NCI-H1436 (cell line): Measurements from ENCODE around the gene FDXR.

ENCODE experiments used
- DNase-seq: peaks from one replicate; lab custom pipeline; 2025; lab: John Stamatoyannopoulos, UW

The FDXR gene

DNA sequence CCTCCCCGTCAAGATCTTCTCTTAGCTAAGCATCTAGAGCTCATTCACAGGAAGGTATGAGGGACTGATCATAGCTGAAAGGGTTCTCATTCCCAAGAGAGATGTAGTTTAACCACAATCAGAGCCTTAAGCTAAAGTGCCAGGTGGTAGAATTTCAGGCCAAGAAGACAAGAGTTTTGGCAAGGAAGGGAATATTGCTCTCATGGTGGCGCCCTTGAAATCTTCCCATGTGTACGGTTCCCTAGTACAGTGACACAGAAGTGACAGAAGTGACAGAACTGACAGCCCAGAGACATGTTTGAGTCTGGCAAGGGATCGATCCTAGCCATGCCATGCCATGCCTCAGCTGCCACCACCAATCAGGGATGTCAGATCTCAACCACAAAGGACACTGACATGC, 15.6 kb downstream of the FDXR start:
- no peak for DNase-seq

DNA sequence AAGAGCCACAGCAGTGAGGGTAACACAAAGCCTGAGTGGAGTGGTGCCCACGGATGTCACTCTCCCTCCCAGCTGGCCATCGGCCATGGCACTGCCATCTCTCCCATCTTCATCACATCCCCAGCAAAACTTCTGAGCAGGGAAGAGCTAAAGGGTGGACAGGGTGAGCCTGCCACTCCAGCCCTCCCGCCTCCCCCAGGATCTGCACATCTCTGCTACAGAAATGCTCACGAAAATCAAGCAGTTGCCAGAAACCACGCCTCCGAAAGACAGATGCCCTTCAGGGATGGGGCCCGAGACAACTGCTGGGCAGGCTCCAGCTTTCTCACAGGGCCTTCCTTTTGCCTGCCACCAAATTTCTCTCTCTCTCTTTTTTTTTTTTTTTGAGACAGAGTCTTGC, 16.7 kb downstream of the FDXR start:
- DNase-seq, result no peak

DNA sequence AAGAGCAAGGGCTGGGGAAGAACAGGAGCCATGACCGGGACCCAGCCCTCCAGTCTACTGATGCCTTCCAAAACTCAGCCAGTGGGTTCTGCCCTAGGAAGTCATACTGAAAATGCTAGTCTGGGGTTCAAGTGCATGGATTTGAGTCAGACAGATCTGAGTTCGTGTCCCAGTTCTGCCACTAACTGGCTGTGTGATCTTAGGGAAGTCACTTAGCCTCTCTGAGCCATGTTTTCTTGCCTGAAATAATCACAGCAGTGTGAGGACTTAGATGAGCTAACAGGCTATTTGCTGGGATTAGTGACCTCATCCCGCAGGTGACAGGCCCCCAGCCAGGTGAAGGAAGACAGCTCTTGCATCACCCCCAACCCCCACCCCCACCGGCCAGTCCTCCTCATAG, 17.5 kb downstream of the FDXR start:
- no peak for DNase-seq

DNA sequence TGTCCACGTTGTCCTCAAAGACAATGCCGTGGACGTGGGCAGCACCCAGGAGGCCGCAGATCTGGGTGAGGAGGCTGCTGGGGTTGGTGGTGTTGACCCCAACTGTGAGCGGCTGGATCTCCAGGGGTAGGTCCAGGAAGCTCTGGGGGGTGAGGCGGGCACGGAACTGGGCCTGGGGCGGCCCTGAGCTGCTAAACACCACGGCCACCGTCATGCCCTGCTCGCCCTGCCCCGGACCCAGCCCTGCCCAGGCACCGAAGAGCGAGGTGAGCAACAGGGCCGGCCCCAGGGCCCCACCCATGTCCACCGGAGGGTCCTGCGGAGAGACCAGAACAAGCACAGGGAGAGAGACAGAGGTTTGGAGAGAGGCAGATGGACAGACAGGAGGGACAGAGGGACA, 18.0 kb downstream of the FDXR start:
- DNase-seq, result no peak

- DNase-seq, result no peak
Observed at GRCh38 chr17:74853669-74854068, 19.1 kb downstream of the FDXR start.

DNA sequence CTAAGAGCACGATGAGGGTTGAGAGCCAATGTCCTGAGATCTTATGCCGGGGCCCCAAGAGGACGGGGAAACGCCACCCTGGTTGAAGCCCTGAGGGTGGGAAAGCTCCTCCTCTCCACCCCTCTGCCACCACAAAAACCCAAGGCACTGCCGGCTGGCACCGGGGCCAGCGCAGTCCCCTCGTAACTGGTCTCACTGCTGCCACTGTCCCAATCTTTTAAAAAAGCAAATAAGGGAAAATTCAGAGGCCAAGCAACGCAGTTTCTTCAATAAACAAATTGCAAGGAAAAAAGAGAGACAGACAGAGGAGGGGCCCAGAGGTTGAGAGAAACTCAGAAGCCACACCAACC, 19.8 kb downstream of the FDXR start:
- no peak for DNase-seq

DNA sequence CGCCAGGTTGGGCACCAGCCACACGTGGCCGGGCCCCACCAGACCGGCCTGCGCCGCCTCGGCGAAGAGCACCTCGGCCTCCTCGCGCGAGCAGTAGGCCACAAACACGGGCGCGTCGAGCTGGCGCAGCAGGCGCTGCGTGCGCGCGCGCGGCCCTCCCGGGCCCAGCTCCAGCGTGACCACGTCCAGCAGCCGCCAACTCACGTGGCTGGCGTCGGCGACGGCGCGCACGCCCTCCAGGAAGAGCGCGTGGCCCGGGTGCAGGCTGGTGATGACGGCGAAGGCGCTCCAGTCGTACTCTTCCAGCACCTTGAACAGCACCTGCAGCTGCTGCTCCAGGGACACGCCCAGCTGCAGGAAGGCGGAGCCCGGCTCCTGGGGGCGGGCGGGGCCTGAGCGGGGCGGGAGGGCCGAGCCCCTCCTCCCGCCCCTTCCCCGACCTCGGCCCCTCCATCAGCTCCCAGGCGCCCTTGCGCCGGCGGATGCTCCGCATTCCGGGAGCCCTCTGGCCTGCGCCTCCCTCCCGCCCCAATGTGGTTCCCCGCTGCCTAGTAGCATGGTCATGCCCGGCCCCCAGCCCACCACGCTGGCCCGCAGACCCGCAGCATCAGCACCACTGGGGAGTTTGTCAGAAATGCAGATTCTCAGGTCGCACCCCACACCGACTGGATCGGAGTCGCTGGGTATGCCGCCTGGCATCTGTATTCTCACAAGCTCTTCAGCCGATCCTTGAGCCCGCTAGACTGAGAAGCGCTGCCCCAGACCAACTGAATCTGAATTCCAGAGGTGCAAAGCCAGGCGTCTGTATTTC, 20.4 kb downstream of the FDXR start:
- no peak for DNase-seq

- DNase-seq, result no peak
Observed at GRCh38 chr17:74851612-74852236, 21.1 kb downstream of the FDXR start.

GRCh38 chr17:74850914-74851313, 21.9 kb downstream of the FDXR start:
- DNase-seq, result no peak

DNA sequence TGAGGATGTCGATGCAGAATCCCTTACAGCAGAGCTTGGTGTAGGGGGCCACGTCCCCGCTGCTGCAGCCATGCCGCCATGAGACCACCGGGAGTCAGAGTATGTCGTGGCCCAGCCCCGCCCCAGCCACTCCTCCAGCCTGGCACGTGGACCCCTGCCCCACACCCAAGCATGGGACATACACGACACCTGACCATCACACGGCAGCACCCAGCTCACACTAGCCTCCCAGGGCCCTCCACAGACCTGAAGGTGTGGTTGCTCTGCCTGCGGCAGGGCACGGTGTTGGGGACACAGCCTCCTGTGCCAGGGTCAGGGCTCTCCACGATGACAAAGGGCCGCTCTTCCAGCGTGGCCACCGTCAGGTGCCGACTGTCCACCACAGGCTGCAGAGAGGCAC, 22.5 kb downstream of the FDXR start:
- no peak for DNase-seq

GRCh38 chr17:74848656-74849399, 24.0 kb downstream of the FDXR start:
- no peak for DNase-seq

DNA sequence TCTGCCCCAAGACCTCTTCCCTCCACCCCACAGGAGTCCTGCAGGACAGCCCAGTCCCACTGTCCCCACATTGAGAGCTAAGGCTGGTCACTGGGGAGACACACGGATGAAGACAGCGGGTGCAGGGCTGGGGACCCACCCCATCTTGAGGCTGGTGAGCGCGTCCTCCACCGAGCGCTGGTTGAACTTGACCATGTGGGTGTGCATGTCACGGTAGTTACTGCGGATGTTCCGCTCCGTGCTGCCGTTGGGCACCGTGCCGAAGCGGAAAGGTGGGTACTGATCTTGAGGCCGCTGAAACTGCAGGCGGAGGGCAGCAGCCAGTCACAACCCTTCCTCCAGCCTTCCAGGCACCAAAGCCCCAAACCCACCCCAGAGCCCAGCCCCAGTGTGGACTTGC, 26.2 kb downstream of the FDXR start:
- no peak for DNase-seq

DNA sequence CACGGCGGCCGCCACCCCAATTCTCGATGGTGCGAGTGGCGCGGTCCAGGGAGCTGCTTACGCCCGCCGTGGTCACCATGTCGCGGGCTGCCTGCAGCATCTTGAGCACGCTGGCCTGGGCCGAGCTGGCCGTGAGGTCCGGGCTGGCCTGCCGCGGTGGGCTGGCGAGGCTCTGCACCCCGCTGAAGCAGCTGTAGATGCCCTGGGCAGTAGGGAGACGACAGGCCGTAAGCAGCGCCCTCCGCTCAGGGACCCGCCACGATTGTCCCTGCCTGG, 29.5 kb downstream of the FDXR start:
- DNase-seq, result no peak

GRCh38 chr17:74842599-74843351, 30.0 kb downstream of the FDXR start:
- peak; percentile 71 for DNase-seq

- no peak for DNase-seq
Observed at GRCh38 chr17:74842146-74842598, 30.6 kb downstream of the FDXR start.

- DNase-seq, result no peak
Observed at GRCh38 chr17:74840989-74841666, 31.7 kb downstream of the FDXR start.

- DNase-seq, result no peak
Observed at GRCh38 chr17:74839990-74840852, 32.6 kb downstream of the FDXR start.

- DNase-seq, result no peak
Observed at GRCh38 chr17:74838274-74838673, 34.5 kb downstream of the FDXR start.

GRCh38 chr17:74836691-74837467, 35.9 kb downstream of the FDXR start:
- no peak for DNase-seq

- no peak for DNase-seq
Observed at GRCh38 chr17:74836191-74836590, 36.6 kb downstream of the FDXR start.
